ENCODE results near the gene PTX4. TPM values are rescaled to one million over a fixed set of nuclear protein-coding genes. Genes with fewer than 3 reads are reported as not detected.
"Not testable (repeated sequence)": the region's sequence is repeated elsewhere in the genome, so short reads cannot be mapped to it uniquely, and the experiment has no call there.

Gene PTX4
- total RNA-seq, 1 donor from 2014 or later = not detected

DNA sequence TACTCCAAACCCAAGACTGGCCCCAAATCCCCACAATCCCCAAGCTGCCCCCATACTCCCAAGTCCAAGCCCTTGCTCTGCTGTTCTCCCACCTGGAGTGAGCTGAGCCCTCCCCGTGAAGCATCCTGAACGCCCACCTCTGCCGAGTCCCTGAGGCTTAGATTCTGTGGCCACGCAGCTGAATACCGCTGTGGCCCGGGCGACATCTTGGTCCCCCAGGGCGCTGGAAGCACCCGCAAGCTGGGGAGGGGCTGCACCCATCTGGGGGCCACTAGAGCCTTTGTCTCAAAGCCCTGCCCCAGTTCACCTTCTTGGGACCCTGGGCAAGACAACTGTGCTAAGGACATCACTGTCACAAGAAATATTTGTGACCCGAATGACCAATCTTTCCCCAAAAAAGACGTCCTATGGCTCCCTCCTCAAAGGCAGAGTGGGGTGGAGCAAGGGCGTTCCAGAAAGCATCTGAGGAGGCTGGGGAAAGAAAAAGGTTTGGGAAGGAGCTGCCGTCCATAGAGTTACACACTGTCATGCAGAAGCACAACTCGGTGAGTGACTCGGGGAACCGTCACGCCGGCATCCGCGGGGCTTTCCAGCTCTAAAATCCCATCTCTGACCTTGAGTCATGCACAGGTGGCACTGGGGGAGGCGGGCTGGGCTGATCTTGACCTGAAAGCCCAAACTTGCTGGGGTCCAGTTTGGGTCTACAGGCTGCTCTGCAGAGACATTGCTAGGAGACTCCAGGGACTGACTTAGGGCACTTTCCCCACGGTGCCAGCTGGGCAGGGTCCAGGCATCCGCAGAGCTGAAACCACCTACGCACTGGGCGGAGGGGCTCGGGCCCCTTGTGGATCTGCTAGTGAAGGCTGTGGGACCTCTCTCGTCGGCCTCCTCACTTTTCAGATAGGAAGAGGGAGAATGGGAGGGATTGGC lies 6.6 kb downstream of the PTX4 start:
- DNase-seq = no peak

DNA sequence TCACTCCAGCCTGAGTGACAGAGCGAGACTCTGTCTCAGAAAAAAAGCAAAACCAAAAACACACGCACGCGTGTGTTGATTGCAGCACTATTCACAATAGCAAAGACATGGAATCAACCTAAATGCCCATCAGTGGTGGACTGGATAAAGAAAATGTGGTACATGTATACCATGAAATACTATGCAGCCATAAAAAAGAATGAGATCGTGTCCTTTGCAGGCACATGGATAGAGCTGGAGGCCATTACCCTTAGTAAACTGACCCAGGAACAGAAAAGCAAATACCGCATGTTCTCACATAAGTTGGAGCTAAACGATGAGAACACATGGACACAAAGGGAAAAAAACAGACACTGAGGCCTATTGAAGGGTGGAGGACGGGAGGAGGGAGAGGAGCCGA lies 9.8 kb downstream of the PTX4 start:
- not testable (repeated sequence) for DNase-seq

DNA sequence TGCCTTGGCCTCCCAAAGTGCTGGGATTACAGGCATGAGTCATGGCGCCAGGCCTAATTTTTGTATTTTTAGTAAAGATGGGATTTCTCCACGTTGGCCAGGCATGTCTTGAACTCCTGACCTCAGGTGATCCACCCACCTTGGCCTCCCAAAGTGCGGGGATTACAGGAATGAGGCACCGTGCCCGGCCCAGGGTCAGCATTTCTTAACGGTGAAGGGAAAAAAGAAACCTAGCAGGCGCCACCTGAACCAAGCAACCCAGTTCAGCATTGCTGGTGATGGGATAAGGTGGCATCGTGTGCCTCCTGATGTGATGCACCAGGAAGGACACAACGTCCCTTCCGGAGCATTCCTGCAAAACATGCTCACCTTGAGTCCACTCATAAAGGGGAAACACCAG lies 11.7 kb downstream of the PTX4 start:
- DNase-seq = no peak

DNA sequence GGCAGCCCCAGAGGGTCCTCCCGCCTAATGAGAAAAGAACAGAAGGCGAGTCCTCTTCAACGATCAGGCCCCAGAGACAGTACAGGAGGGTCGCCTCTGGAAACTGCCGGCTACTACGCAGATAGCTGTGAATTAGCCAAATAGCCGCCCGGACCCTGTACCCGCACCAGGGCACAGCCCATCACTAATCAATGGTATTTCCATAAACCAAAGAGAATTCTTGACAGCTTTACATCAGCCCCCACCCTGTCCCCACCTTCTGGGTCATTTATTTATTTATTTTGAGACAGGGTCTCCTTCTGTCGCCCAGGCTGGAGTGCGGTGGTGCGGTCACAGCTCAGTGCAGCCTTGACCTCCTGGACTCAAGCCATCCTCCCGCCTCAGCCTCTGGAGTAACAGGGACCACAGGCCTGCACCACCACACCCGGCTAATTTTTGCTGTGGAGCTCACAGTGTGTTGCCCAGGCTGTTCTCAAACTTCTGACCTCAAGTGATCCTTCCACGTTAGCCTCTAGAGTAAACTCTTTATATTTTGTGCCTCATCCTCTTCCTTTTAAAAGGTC lies 13.1 kb downstream of the PTX4 start:
- no peak for DNase-seq

DNA sequence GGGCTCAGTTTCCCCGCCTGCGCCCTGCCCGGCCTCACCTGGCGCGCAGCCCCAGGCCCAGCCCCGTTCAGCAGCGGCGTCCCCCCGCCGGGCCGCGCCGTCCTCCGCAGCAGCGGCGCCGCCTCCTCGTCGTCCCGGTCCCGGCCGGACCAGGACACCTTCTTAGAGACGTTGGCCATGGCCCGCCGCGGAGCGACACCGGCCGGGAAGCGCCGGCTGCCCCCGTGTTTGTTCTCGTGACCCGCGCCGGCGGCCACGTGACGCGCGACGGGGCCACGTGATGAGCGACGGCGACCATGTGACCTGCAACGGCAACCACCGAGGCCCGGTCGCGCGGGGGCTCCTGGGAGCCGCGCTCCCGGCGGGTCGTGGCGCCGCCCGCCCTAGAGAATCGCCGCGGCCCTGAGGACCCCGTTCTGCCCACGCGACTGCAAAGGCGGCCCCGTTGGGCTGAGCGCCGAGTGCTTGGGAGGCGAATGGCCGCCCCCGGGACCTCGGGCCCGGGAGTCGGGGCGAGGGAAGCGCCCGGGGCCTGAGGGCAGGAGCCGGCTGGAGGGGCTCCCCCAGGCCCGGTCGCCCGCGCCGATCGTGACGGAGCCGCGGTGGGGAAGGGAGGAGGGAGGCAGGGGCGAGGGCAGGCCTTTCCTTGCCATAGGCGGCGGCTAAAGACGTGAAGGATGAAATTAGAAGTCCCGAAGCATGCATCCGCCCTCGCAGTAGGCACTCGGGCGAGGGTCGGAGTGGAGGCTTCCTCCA lies 13.8 kb downstream of the PTX4 start, which contains the start of gene CLCN7:
CLCN7 (minus strand) TSS at position 233 of the 756 bp plus-strand sequence; CDS start at position 179, 54 bp downstream.
- DNase-seq = peak; percentile 75

DNA sequence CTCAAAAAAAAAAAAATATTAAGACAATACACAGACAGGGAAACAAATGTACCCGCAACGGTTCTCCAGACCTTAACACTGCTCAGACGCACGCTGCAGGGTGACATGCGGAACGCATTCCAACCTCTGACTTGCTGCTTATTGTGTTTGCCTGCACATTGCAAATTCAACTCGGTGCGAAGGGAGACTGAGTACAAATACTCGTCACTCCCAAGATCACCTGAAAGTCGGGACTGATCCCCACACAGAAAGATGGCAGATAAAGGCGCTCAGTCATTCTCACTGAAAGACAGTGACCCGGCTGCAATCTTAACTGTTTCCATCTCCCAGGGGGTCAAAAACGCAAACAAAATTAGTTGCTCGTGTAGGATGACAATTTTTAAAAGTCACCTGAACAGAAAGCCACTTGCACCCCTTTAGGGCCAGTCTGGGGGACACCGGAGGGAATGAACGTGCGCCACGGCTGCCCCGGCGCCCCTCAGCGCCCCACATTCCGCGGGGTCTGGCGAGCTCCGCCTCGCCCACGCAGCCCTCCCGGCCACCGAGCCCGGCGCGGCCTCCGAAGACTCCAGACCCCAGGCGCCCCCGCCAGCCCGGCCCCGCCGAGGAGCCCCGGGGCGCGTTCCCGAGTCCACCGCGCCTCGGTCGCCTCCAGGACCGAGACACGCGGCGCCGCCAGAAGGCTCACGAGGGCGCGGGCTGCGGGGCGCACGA lies 14.5 kb downstream of the PTX4 start:
- no peak for DNase-seq

DNA sequence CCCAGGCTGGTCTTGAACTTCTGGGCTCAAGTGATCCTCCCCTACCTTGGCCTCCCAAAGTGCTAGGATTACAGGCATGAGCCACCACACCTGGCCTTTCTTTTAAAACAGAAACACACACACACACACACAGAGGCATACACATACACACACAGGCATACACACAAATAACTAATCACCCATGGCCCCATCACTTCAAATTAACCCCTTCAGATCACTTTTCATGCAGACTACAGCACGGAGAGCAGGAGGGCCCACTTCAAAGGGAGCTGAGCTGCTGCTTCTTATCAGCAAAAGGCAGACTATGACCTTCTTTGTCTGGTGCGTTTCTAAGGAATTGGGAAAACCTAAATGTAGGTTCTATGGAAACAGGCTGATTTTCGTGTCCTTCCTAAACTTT lies 15.8 kb downstream of the PTX4 start:
- no peak for DNase-seq

DNA sequence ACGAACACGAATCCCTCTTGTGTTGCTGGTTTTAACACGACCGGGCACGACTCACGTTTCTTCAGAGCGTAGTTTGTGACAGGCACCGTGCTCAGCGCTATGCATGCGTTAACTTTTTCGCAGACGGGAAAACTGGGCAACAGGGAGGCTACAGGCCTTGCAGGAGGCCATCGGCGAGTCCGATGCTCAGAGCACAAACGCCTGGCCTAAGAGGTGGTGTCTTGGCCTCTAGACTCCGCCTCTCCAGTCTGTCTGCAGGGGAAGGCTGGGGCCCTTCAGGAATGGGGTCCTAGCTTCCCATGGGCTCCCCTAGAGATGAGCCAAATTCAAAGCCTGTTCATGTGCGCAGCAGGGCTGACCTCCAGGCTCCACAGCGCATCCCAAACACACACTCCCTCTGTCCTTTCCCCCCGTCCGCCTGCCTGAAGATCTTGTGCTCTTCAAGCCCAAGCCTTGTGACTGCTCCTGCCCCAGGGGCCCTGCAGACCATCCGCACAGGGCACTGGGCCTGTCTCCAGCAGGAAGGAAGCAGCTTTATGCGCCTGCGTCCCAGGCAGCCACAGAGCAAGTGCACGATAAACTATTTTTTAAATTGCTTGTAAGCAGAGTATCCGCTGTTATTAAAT lies 17.1 kb downstream of the PTX4 start:
- no peak for DNase-seq

DNA sequence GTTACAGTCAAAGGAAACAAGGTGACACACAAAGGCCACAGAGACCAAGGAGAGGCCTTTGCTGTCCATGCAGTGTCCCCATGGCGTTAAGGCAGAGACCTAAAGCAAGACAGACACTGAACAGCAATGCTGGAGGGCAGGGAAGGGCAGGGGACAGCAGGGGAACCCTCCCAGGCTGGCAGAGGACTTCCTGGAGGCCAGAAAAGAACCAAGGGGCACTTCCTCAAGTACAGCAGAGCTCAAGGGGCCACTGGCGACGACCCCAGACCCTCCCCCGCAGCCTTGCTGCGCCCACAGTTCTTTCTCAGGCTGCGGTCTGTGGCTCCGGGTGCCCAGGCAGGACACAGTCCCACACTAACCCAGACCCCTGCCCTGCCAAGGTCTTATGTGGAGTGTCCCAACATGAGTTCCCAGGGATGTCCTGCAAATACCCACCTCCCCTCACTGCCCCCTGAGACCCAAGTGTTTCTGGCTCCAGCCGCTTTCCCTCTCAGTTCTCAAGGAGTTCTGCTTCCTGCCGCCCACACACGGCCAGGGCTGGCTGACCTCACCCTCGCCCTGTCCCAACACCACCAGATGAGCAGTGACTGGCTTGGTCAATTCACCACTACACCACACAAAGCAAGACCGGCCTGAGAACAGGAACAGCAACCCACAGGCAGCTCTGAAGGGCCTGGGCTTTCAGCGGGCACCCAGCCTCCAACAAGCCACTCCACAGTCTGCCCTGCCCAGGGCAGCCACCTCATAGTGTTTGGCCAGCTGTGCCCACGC lies 18.1 kb downstream of the PTX4 start:
- DNase-seq = no peak

DNA sequence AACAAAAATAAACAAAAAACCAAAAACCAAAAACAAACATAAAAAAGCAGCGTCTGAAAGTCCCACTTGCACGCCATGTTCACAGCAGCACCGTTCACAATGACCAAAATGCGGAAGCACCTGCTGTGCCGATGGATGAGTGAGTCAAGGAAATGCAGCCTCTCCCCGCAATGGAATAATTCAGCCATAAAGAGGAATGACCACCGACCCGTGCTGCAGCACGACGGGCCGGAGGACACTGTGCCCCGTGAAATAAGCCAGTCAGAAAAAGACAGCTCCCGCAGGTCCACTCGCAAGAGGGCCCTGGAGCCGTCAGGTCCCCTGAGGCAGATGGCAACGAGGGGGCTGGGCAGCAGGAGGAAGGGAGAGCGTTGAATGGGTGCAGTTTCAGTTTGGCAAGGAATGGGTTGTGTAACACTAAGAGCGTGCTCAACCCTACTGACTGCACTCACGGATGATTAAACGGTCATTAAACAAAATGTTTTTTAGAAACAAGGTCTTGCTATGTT lies 19.0 kb downstream of the PTX4 start:
- no peak for DNase-seq

DNA sequence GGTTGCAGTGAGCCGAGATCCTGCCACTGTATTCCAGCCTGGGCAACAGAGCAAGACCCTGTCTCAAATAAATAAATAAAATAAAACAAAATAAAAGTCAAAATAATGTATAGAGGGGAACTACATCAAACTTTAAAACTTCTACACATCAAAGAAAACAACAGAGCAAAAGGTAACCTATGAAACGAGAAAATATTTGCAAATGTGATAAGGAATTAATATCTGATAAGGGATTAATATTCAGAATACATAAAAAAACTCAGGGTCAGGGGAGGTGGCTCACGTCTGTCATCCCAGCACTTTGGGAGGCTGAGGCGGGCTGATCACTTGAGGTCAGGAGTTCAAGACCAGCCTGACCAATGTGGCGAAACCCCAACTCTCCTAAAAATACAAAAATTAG lies 19.6 kb downstream of the PTX4 start:
- DNase-seq = not testable (repeated sequence)

DNA sequence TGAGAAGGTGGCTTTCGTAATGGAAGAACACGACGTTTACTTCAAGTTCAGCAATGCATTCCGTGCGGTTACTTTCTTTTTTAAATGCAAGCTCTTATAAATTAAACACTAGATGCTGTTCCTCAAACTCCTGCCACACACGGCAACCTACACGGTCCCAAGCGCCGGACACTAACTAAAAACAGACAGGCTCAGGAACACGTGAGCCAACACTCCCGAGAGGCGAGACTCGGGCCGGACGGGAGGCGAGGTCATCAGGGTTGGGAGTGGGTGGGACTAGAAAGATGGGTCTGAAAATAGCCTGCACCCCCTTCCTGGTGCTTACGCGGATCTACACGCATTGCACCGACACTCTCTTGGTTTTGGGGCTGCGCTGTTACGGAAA lies 20.3 kb downstream of the PTX4 start:
- no peak for DNase-seq

DNA sequence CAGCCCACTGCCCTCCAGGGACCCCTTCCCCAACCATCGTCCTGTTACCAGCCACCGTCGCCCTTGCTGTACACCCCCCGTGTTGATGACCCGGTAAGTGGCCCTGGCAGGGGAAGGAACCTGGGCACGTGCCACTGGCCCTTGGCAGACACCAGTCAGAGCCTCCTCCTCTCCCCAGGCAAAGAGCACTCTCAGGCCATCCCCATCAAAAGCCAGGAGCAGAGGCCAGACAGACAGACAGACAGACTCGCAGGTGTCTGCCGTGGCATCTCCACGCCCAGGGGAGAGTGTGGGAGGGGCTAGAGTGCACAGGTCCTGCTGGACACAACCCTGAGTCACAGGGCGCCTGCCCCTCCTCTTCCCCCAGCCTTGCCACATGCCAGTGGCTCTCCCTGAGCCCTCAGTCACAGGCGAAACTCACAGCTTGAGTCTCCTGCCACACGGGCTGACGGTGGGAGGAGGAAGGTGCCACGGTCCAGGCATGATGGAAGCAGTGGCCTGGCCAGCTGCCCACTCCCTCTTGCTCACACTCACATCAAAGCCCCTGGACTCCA lies 21.7 kb downstream of the PTX4 start:
- no peak for DNase-seq

DNA sequence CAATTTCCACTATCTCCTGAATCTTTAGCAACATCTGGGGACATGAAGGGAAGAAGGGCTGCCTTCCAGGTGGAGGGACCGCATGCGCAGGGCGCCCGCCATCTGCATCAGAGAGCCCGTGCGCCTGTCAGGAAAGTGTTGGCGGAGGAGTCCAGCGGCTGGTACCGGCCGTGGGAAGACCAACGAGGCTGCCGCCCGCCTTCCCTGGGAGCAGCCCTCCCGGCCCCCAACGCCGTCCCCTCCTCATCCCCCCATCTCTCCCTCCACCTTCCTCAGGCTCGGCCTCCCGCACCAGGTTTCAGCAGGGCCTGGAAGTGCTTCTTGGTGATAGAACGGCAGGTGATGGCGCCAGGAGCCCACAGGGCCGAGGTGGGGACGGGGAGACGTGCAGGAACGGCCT lies 22.7 kb downstream of the PTX4 start:
- no peak for DNase-seq

DNA sequence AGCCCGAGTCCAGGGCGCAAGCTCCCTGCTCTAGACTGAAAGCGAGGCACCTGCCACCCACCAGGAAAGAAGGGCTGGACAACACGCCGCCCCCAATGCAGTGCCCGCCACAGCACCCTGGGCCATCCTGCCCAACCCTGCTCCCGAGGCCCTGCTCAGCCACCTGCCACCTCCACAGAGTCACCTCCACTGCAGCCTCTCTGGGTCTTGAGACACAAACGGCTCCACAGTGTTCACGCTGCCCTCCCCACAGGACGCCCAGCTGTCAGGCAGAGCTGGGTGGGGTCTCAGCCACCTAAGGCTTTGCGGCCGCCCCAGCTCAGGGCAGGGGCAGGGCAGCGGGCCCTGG lies 23.2 kb downstream of the PTX4 start:
- DNase-seq = no peak

DNA sequence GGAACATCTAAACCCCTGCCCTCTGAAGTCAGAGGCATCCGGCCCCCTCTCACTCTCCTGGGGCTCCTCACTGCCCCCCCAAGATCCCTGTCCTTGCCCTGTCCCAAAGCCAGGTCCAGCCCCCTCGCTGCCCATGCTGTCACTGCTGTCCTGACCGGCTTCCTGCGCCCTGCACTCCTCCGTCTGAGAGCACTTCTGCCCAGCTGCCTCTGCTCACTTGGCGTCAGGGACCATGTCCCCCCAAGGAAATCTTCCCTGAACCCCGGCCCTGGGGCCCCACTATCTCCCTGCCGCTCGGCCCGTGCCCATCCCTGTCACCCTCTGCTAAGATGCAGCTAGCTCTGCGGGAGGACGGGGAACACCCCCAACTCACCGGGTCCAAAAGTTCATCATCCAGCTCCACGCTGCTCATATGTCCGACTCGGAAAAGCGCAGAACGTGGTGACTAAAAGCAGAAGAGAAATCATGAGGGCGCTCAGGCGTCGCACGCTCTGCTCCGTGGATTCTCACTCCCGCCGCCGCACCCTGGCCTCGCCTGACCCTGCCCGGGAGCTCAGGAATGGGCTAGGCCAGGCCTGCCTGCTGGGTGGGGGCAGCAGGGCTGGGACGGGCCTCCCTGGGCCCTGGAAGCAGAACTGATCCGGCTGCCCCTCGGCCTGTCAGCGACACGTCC lies 23.7 kb downstream of the PTX4 start:
- DNase-seq = no peak

DNA sequence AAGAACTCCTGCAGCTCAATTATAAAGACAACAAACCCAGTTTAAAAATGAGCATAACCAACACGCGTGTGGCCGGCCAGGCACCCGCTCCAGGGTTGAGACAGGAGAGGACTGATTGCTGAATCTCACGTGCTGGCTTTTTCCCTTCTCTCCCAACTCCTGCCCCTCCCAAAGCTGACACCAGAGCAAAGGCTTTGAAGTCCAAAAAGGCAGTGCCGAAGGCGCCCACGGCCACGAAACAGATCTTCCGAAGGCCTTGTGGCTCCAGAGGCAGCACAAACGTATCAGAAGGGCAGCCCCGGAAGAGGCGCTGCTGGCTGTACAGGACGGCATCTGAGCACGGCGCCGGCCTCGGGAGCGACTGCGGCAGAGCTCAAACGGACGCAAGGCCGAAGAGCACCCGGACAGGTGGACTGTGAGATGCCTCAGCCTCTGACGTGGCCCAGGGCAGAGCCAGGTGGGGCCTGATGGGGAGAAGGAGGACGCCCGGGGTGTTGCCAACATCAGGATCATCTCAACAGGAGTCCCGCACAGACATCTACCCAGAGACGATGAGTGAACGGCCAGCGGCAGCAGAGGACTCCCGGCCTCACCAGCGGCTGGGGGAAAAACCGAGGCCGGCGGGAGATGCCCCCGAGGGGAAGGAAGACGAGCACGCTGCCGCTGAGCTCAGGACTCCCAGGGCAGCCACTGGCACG lies 24.4 kb downstream of the PTX4 start:
- DNase-seq = no peak

DNA sequence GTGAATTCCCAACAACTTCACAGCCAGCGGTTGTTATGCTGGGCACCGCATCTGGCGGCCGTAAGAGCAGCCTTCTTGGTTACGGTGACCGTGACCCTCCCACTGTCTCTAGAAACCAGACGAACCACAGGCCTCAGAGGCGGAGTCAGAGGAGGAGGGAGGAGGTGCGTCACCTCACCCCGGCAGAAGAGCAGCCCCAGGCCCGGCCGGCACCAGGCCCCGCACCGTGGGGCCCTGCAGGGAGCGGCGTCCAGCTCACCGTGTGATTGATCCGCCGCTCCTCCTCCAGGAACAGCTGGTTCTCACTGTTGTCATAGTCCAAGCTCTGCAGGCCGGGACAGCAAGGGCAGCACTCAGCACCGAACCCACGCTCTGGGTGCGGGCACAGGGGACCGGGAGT lies 27.6 kb downstream of the PTX4 start:
- DNase-seq = no peak

DNA sequence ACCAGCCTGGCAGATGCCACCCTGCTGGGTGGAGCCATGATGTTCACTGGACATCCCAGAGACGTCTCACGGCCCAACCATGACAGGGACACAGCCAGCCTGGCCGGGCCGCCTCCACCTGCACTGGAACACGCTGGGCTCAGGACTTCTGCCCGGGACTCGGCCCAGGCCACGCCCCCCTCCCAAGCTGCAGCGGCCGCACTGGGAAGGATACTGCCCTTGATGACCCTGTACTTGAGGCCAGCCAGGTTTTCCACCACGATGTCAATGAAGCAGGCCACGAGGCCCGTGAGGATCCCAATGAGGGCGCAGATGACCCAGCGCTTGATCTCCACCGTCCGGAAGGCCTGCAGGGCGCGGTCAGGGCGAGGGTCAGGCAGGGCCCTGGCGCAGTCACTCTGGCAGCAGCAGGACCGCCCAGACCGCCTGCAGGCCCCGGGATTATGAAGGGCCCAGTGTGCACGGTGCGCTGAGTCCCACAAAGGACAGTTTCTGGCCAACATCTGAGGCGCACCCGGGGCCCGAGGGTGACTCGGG lies 28.1 kb downstream of the PTX4 start:
- no peak for DNase-seq
